ENCODE results near the gene TRMT112. TPM values are rescaled to one million over a fixed set of nuclear protein-coding genes. Genes with fewer than 3 reads are reported as not detected.
A peak's percentile ranks its signal among the peaks of the same experiment; 100 is the strongest.

TRMT112 gene
- total RNA-seq = 100 to 1,000 TPM; 185 to 243 TPM

- Mint-ChIP-seq H3K27me3 (no peaks in the 10 kb centered on the region), H3K27ac (peak within 1 kb of the TSS; percentile 99), H3K4me3 (peak within 1 kb of the TSS; percentile 97), H3K36me3 (ENCODE audit: low read depth) (peaks cover 35% of the 10 kb centered on the region), H3K9me3 (ENCODE audit: low read depth) (no peaks in the 10 kb centered on the region), H3K4me1 (peaks cover 31% of the 10 kb centered on the region)
- ATAC-seq = peak; percentile 85
- ChIA-PET POLR2A (interaction anchor here (0.6 to 1.7 kb wide), 19 partner anchors 13 to 1652 kb away, joined by 3 to 18 read pairs (median 5); partner anchors contain the start of genes C11orf98, CSKMT, ESRRA and FERMT3), CTCF (interaction anchor here (0.6 to 3.3 kb wide), 20 partner anchors 10 to 1634 kb away, joined by 3 to 36 read pairs (median 4); partner anchors contain the start of genes CATSPERZ, ESRRA, FERMT3 and FKBP2)
- intact Hi-C loops (cut with DNase I, micrococcal nuclease) = loop anchor here (1.0 to 5.0 kb wide), 11 partner anchors 12 to 1590 kb away; partner anchors contain the start of genes ESRRA (in 2 of the 2), BAD (in 1 of the 2), CCDC88B (in 1 of the 2) and FKBP2 (in 1 of the 2)
- DNase-seq = peak; percentile 98
Observed at GRCh38 chr11:64317325-64317960, at the start of gene TRMT112. TSS of gene TRMT112 (minus strand) at chr11:64317559. CDS start at chr11:64317526, 33 bp downstream.

GRCh38 chr11:64366751-64367150, 49.4 kb upstream of the TRMT112 start:
- Mint-ChIP-seq H3K36me3 (ENCODE audit: low read depth) (peaks cover 49% of the 10 kb centered on the region), H3K9me3 (ENCODE audit: low read depth) (no peaks in the 10 kb centered on the region), H3K27me3 (no peaks in the 10 kb centered on the region), H3K27ac (no peak overlapping the region), H3K4me1 (peaks cover 5% of the 10 kb centered on the region), H3K4me3 (no peak overlapping the region)
- intact Hi-C loops (cut with DNase I, micrococcal nuclease) = no loop called here
- ATAC-seq (no peak), DNase-seq (no peak)
- ChIA-PET POLR2A (no interaction called here), CTCF (no interaction called here)

GRCh38 chr11:64364911-64365310, 47.6 kb upstream of the TRMT112 start:
- ChIA-PET CTCF (interaction anchor here (0.7 to 1.3 kb wide), 2 partner anchors 33 to 554 kb away, joined by 3 to 4 read pairs; no protein-coding TSS in a partner anchor), POLR2A (no interaction called here)
- Mint-ChIP-seq H3K4me1 (peaks cover 10% of the 10 kb centered on the region), H3K9me3 (ENCODE audit: low read depth) (no peaks in the 10 kb centered on the region), H3K27me3 (no peaks in the 10 kb centered on the region), H3K27ac (no peak overlapping the region), H3K36me3 (ENCODE audit: low read depth) (peaks cover 56% of the 10 kb centered on the region), H3K4me3 (no peak overlapping the region)
- ATAC-seq (no peak), DNase-seq (no peak)
- intact Hi-C loops (cut with DNase I, micrococcal nuclease) = no loop called here

- no peak for ATAC-seq
- ChIA-PET CTCF (interaction anchor here (0.7 to 1.3 kb wide), 2 partner anchors 33 to 554 kb away, joined by 3 to 4 read pairs; no protein-coding TSS in a partner anchor), POLR2A (no interaction called here)
- Mint-ChIP-seq H3K27ac (no peak overlapping the region), H3K9me3 (ENCODE audit: low read depth) (no peaks in the 10 kb centered on the region), H3K4me3 (no peak overlapping the region), H3K27me3 (no peaks in the 10 kb centered on the region), H3K4me1 (peaks cover 15% of the 10 kb centered on the region), H3K36me3 (ENCODE audit: low read depth) (peaks cover 53% of the 10 kb centered on the region)
- no peak for DNase-seq
- intact Hi-C loops (cut with DNase I, micrococcal nuclease) = no loop called here
Observed at GRCh38 chr11:64364435-64364834, 47.1 kb upstream of the TRMT112 start.

GRCh38 chr11:64362339-64362738, 45.0 kb upstream of the TRMT112 start:
- Mint-ChIP-seq H3K36me3 (ENCODE audit: low read depth) (peaks cover 47% of the 10 kb centered on the region), H3K4me1 (peaks cover 27% of the 10 kb centered on the region), H3K27me3 (no peaks in the 10 kb centered on the region), H3K9me3 (ENCODE audit: low read depth) (no peaks in the 10 kb centered on the region), H3K27ac (no peak overlapping the region), H3K4me3 (no peak overlapping the region)
- ATAC-seq = no peak
- POLR2A ChIA-PET = no interaction called here
- CTCF ChIA-PET = no interaction called here
- DNase-seq = no peak
- intact Hi-C loops (cut with DNase I, micrococcal nuclease) = no loop called here

GRCh38 chr11:64361659-64362058, 44.3 kb upstream of the TRMT112 start:
- Mint-ChIP-seq H3K27me3 (no peaks in the 10 kb centered on the region), H3K9me3 (ENCODE audit: low read depth) (no peaks in the 10 kb centered on the region), H3K4me3 (no peak overlapping the region), H3K27ac (no peak overlapping the region), H3K4me1 (peaks cover 28% of the 10 kb centered on the region), H3K36me3 (ENCODE audit: low read depth) (peaks cover 46% of the 10 kb centered on the region)
- ChIA-PET POLR2A (no interaction called here), CTCF (interaction anchor here (1.2 kb wide), 1 partner anchor 284 kb away, joined by 8 read pairs; no protein-coding TSS in a partner anchor)
- ATAC-seq (no peak), DNase-seq (no peak)
- intact Hi-C loops (cut with DNase I, micrococcal nuclease) = no loop called here

GRCh38 chr11:64360448-64360921, 43.1 kb upstream of the TRMT112 start:
- DNase-seq (no peak), ATAC-seq (no peak)
- Mint-ChIP-seq H3K27ac (peak overlapping the region; percentile 47), H3K9me3 (ENCODE audit: low read depth) (no peaks in the 10 kb centered on the region), H3K4me3 (peak overlapping the region; percentile 85), H3K36me3 (ENCODE audit: low read depth) (peaks cover 38% of the 10 kb centered on the region), H3K27me3 (no peaks in the 10 kb centered on the region), H3K4me1 (peaks cover 31% of the 10 kb centered on the region)
- POLR2A ChIA-PET = no interaction called here
- CTCF ChIA-PET = interaction anchor here (0.6 to 1.2 kb wide), 5 partner anchors 11 to 643 kb away, joined by 3 to 8 read pairs (median 4); partner anchors contain the start of gene PRDX5
- intact Hi-C loops (cut with DNase I, micrococcal nuclease) = no loop called here

- CTCF ChIA-PET = interaction anchor here (0.6 to 1.2 kb wide), 4 partner anchors 11 to 89 kb away, joined by 3 to 5 read pairs (median 4); partner anchors contain the start of gene PRDX5
- POLR2A ChIA-PET = interaction anchor here (1.0 kb wide), 1 partner anchor 9 kb away, joined by 3 read pairs; no protein-coding TSS in a partner anchor
- Mint-ChIP-seq H3K4me1 (peaks cover 36% of the 10 kb centered on the region), H3K27ac (peak overlapping the region; percentile 47), H3K4me3 (peak overlapping the region; percentile 85), H3K27me3 (no peaks in the 10 kb centered on the region), H3K9me3 (ENCODE audit: low read depth) (no peaks in the 10 kb centered on the region), H3K36me3 (ENCODE audit: low read depth) (peaks cover 33% of the 10 kb centered on the region)
- intact Hi-C loops (cut with DNase I, micrococcal nuclease) = loop anchor here (1.0 to 5.0 kb wide), 11 partner anchors 17 to 417 kb away; partner anchors contain the start of genes PRDX5 (in 2 of the 2), ESRRA (in 1 of the 2), GPR137 (in 1 of the 2) and NRXN2 (in 1 of the 2)
- peak; percentile 18 for ATAC-seq
- DNase-seq = peak; percentile 63
Observed at GRCh38 chr11:64359712-64360445, 42.5 kb upstream of the TRMT112 start.

GRCh38 chr11:64358907-64359711, 41.8 kb upstream of the TRMT112 start, which contains the start of gene RPS6KA4:
TSS of gene RPS6KA4 (plus strand) at chr11:64359162. CDS start at chr11:64359236, 74 bp downstream.
- intact Hi-C loops (cut with DNase I, micrococcal nuclease) = loop anchor here (1.0 to 5.0 kb wide), 11 partner anchors 16 to 418 kb away; partner anchors contain the start of genes PRDX5 (in 2 of the 2), ESRRA (in 1 of the 2), GPR137 (in 1 of the 2) and NRXN2 (in 1 of the 2)
- POLR2A ChIA-PET = interaction anchor here (1.0 kb wide), 1 partner anchor 9 kb away, joined by 3 read pairs; no protein-coding TSS in a partner anchor
- Mint-ChIP-seq H3K9me3 (ENCODE audit: low read depth) (no peaks in the 10 kb centered on the region), H3K27ac (peak within 1 kb of the TSS; percentile 56), H3K4me3 (peak within 1 kb of the TSS; percentile 85), H3K27me3 (no peaks in the 10 kb centered on the region), H3K36me3 (ENCODE audit: low read depth) (peaks cover 30% of the 10 kb centered on the region), H3K4me1 (peaks cover 36% of the 10 kb centered on the region)
- CTCF ChIA-PET = interaction anchor here (0.6 to 2.7 kb wide), 2 partner anchors 55 to 90 kb away, joined by 4 to 8 read pairs; partner anchors contain the start of gene ESRRA
- peak; percentile 80 for DNase-seq
- peak; percentile 69 for ATAC-seq

- no peaks in the 10 kb centered on the region for H3K27me3 Mint-ChIP-seq
- POLR2A ChIA-PET = no interaction called here
- DNase-seq = no peak
- no peak overlapping the region for H3K27ac Mint-ChIP-seq
- peaks cover 30% of the 10 kb centered on the region for H3K36me3 Mint-ChIP-seq (ENCODE audit: low read depth)
- peak overlapping the region; percentile 58 for H3K4me3 Mint-ChIP-seq
- peaks cover 36% of the 10 kb centered on the region for H3K4me1 Mint-ChIP-seq
- no peaks in the 10 kb centered on the region for H3K9me3 Mint-ChIP-seq (ENCODE audit: low read depth)
- ATAC-seq = no peak
- intact Hi-C loops (cut with DNase I, micrococcal nuclease) = loop anchor here (2.0 to 5.0 kb wide), 6 partner anchors 16 to 418 kb away; partner anchors contain the start of genes PRDX5 (in 1 of the 2) and TRMT112 (in 1 of the 2)
- CTCF ChIA-PET = interaction anchor here (1.1 to 2.7 kb wide), 3 partner anchors 54 to 91 kb away, joined by 3 to 8 read pairs (median 8); partner anchors contain the start of gene ESRRA
Observed at GRCh38 chr11:64358536-64358906, 41.2 kb upstream of the TRMT112 start.
